ENCODE measurements around the gene PWWP2B. TPM values are rescaled to one million over a fixed set of nuclear protein-coding genes. Genes with fewer than 3 reads are reported as not detected.

Gene PWWP2B
- polyA plus RNA-seq, 6 donors from 2014 or later = 3.3 to 10.3 (median 6.2) TPM

- Mint-ChIP-seq H3K36me3 (no peaks in the 10 kb centered on the region), H3K27ac (no peak overlapping the region), H3K4me3 (no peak overlapping the region), H3K27me3 (no peaks in the 10 kb centered on the region), H3K4me1 (peaks cover 8 to 21% (median 17%) of the 10 kb centered on the region in 3 donors), H3K9me3 (no peaks in the 10 kb centered on the region)
- no peak for ATAC-seq (ENCODE audit: low read depth in 2 of 2)
- DNase-seq = no peak
Observed at GRCh38 chr10:132436861-132437410, 39.9 kb downstream of the PWWP2B start.

- Mint-ChIP-seq H3K27me3 (no peaks in the 10 kb centered on the region), H3K4me1 (peaks cover 11 to 25% (median 21%) of the 10 kb centered on the region in 3 donors), H3K9me3 (no peaks in the 10 kb centered on the region), H3K27ac (peak overlapping the region in 3 of 6 donors; percentile 51 to 83 (median 81)), H3K4me3 (peak overlapping the region in 2 of 8 donors; percentile 40 to 69), H3K36me3 (no peaks in the 10 kb centered on the region)
- ATAC-seq (ENCODE audit: low read depth in 2 of 2) (no peak), DNase-seq (no peak)
Observed at GRCh38 chr10:132437541-132437950, 40.5 kb downstream of the PWWP2B start.

- H3K27ac Mint-ChIP-seq = peak overlapping the region in 3 of 6 donors; percentile 56 to 83 (median 64)
- peaks cover 15 to 25% (median 21%) of the 10 kb centered on the region in 3 donors for H3K4me1 Mint-ChIP-seq
- no peaks in the 10 kb centered on the region for H3K27me3 Mint-ChIP-seq
- DNase-seq (no peak), ATAC-seq (ENCODE audit: low read depth in 2 of 2) (peak; percentile 33 to 43)
- H3K36me3 Mint-ChIP-seq = no peaks in the 10 kb centered on the region
- no peaks in the 10 kb centered on the region for H3K9me3 Mint-ChIP-seq
- peak overlapping the region in 2 of 8 donors; percentile 40 to 69 for H3K4me3 Mint-ChIP-seq
Observed at GRCh38 chr10:132438091-132439024, 41.4 kb downstream of the PWWP2B start.

DNA sequence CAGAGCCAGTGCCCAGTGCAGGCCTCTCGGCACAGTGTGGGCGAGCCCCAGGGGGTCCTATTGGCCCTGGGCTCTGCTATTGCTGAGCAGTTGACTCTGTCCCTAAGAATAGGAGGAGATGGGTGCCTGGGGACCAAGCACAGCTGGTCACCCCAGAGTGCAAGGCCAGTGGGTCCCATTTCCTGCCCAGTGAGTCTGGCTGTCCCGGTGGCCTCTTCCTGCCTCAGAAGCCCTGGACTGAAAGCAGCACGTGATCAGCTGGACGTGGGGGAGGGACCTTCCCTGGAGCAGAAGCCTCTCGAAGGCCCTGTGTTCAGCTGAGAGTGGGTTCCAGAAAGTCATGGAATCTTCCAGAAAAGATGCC is 42.0 kb downstream of the PWWP2B start:
- Mint-ChIP-seq H3K9me3 (no peaks in the 10 kb centered on the region), H3K27me3 (no peaks in the 10 kb centered on the region), H3K36me3 (no peaks in the 10 kb centered on the region), H3K4me3 (no peak overlapping the region), H3K27ac (no peak overlapping the region), H3K4me1 (peaks cover 18 to 25% (median 21%) of the 10 kb centered on the region in 3 donors)
- no peak for DNase-seq
- no peak for ATAC-seq (ENCODE audit: low read depth in 2 of 2)

DNA sequence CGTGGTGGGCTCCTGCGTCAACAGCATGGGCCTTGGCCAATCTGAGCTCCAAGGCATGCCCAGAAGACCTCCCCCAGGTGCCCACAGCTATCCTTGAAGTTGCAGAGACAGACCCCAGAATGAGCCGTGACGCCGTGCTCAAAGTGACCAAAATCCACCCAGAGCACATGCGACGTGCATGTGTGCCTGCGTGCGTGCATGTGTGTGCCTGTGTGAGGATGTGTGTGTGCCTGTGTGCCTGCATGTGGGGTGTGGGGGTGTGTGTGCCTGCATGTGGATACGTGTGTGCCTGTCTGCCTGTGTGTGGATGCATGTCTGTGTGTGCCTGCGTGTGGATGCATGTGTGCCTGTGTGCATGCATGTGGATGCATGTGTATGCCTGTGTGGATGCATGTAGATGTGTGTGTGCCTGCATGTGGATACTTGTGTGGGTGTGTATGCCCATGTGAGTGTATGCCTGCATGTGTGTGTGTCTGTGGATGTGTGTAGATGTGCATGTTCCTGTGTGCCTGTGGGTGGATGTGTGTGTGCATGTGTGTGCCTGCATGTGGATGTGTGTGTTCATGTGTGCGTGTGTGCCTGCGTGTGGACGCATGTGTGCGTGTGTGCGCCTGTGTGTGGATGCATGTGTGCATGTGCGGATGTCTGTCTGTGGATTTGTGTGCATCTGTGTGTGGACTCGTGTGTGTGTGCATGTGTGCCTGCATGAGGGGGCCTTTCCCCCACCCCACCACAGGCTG is 42.6 kb downstream of the PWWP2B start:
- no peak for DNase-seq
- no peaks in the 10 kb centered on the region for H3K36me3 Mint-ChIP-seq
- peak overlapping the region in 1 of 6 donors; percentile 84 for H3K27ac Mint-ChIP-seq
- H3K4me3 Mint-ChIP-seq = peak overlapping the region in 1 of 8 donors; percentile 1
- H3K4me1 Mint-ChIP-seq = peaks cover 18 to 31% (median 24%) of the 10 kb centered on the region in 3 donors
- no peaks in the 10 kb centered on the region for H3K9me3 Mint-ChIP-seq
- H3K27me3 Mint-ChIP-seq = no peaks in the 10 kb centered on the region
- ATAC-seq (ENCODE audit: low read depth in 2 of 2) = no peak

DNA sequence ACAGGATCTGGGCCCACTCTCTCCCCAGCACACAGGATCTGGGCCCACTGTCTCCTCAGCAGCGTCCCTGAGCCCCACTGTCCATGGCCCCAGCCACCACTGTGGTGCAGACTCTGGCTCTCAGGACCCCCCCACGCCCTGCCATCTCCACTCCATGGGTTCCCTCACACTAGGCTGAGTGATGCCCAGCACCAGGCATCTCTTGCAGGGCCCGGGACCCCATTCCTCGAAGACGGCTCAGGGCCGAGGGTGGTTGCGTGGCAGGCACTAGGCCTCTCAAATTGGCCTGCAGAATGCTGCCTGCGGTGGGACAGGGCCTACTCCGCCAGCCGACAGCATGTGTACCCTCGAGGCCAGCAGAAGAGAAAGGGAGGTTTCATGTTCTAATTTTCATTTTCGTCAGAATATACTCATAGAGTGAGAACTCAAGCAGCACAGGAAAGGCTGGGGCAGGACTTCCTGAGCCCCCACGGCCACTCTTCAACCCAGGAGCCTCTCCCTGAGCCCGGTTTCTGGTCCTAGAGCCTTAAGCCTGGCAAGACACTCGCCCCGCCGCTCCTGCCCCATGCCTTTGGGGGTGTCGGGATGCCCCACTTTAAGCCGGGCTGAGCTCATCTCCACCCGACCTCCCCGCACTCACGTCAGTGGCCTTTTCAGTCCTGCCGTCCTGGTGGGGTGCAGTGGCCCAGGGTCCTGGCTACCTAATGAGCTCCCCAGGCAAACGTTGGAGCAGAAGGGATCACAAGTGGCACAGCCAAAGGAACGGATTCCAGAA is 44.0 kb downstream of the PWWP2B start:
- H3K27ac Mint-ChIP-seq = peak overlapping the region in 2 of 6 donors; percentile 52 to 55
- no peaks in the 10 kb centered on the region for H3K9me3 Mint-ChIP-seq
- peaks cover 24 to 40% (median 31%) of the 10 kb centered on the region in 3 donors for H3K4me1 Mint-ChIP-seq
- H3K27me3 Mint-ChIP-seq = no peaks in the 10 kb centered on the region
- no peak for ATAC-seq (ENCODE audit: low read depth in 2 of 2)
- no peak for DNase-seq
- H3K36me3 Mint-ChIP-seq = no peaks in the 10 kb centered on the region
- peak overlapping the region in 1 of 8 donors; percentile 60 for H3K4me3 Mint-ChIP-seq

DNA sequence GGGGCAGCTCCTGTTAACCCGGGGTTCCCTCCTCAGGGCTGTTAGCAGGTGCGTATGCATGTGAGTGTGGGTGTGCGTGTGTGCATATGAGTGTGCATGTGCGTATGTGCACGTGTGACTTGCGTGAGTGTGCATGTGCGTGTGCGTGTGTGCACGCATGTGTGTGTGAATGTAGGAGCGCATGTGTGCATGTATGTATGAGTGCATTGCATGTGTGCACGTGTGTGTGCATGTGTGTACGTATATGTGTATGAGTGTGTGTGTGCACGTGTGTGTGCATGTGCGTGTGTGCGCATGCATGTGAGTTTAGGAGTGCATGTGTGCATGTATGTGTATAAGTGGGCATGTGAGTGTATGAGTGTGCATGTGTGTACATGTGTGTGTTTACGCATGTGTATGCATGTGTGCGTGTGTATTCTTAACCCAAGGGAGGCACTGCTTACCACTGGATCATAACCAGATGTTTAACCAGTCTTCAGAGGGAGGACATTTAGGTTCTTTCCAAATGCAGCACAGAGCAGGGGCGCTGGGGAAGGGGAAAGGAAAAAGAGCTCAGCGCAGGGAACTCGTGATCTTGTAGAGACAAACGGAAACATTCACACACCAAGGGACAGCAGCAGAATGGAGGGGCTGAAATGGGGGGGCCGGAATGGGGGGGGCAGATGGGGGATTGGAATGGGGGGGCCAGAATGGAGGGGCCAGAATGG is 45.0 kb downstream of the PWWP2B start:
- peak overlapping the region in 4 of 6 donors; percentile 48 to 85 (median 60) for H3K27ac Mint-ChIP-seq
- ATAC-seq (ENCODE audit: low read depth in 2 of 2) (no peak), DNase-seq (no peak)
- no peaks in the 10 kb centered on the region for H3K36me3 Mint-ChIP-seq
- peaks cover 31 to 49% (median 38%) of the 10 kb centered on the region in 3 donors for H3K4me1 Mint-ChIP-seq
- H3K27me3 Mint-ChIP-seq = no peaks in the 10 kb centered on the region
- H3K4me3 Mint-ChIP-seq = peak overlapping the region in 4 of 8 donors; percentile 29 to 71 (median 48)
- no peaks in the 10 kb centered on the region for H3K9me3 Mint-ChIP-seq

GRCh38 chr10:132442636-132443035 is 45.6 kb downstream of the PWWP2B start:
- Mint-ChIP-seq H3K27ac (peak overlapping the region in 1 of 6 donors; percentile 85), H3K27me3 (no peaks in the 10 kb centered on the region), H3K4me1 (peaks cover 36 to 55% (median 42%) of the 10 kb centered on the region in 3 donors), H3K36me3 (no peaks in the 10 kb centered on the region), H3K4me3 (no peak overlapping the region), H3K9me3 (no peaks in the 10 kb centered on the region)
- ATAC-seq (ENCODE audit: low read depth in 2 of 2) (no peak), DNase-seq (no peak)

GRCh38 chr10:132443605-132443982 is 46.6 kb downstream of the PWWP2B start:
- Mint-ChIP-seq H3K4me1 (peaks cover 40 to 52% (median 41%) of the 10 kb centered on the region in 3 donors), H3K36me3 (no peaks in the 10 kb centered on the region)

DNA sequence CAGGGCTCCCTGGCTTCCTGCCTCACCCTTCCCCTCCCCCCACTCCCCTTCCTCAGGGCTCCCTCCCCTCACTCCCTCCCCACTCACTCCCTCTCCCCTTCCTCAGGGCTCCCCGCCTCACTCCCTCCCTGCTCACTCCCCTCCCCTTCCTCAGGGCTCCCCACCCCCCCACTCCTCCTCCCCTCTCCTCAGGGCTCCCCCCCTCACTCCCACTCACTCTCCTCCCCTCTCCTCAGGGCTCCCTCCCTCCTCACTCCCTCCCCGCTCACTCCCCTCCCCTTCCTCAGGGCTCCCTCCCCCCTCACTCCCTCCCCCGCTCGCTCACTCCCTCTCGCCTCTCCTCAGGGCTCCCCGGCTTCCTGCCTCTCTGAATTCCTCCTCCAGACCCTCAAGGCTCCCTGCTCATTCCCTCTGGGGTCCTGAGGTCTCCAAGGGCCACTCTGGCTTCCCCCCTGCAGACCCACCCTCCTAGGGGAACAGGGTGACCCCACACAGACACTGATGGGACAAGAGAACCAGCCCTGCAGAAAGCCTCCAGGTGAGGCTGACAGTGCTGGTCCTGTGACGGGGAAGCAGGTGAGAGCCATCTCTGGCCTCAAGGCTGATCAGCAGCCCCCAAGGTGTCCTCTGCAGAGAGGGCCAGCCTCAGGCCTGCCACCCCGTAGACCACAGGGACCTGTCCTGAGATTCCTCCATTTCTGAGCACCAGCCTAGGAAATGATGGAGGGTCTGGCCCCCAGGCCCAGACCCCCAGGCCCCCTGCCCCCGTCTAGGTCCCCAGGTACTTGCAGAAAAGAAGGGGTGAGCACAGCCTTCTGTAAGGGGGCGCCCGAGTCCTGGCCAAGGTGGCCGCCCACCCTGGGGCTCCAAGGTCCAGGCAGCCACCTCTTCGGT is 47.2 kb downstream of the PWWP2B start:
- peaks cover 37 to 48% (median 41%) of the 10 kb centered on the region in 3 donors for H3K4me1 Mint-ChIP-seq
- H3K36me3 Mint-ChIP-seq = no peaks in the 10 kb centered on the region
- H3K9me3 Mint-ChIP-seq = no peaks in the 10 kb centered on the region
- H3K4me3 Mint-ChIP-seq = peak overlapping the region in 3 of 8 donors; percentile 57 to 59 (median 59)
- H3K27ac Mint-ChIP-seq = peak overlapping the region; percentile 49 to 99 (median 82)
- ATAC-seq (ENCODE audit: low read depth in 2 of 2) = no peak
- DNase-seq = no peak
- H3K27me3 Mint-ChIP-seq = no peaks in the 10 kb centered on the region

More at GRCh38 chr10:132443605-132443982, 46.6 kb downstream of the PWWP2B start:
- DNase-seq (peak; percentile 82), ATAC-seq (ENCODE audit: low read depth in 2 of 2) (peak; percentile 63 to 73)
- Mint-ChIP-seq H3K9me3 (no peaks in the 10 kb centered on the region), H3K4me3 (peak overlapping the region in 5 of 8 donors; percentile 12 to 71 (median 57)), H3K27me3 (no peaks in the 10 kb centered on the region), H3K27ac (peak overlapping the region in 5 of 6 donors; percentile 9 to 98 (median 66))

- peaks cover 33 to 43% (median 41%) of the 10 kb centered on the region in 3 donors for H3K4me1 Mint-ChIP-seq
- no peaks in the 10 kb centered on the region for H3K36me3 Mint-ChIP-seq
- H3K9me3 Mint-ChIP-seq = no peaks in the 10 kb centered on the region
- no peak for ATAC-seq (ENCODE audit: low read depth in 2 of 2)
- DNase-seq = no peak
- H3K27ac Mint-ChIP-seq = peak overlapping the region; percentile 22 to 98 (median 86)
- no peaks in the 10 kb centered on the region for H3K27me3 Mint-ChIP-seq
- peak overlapping the region in 2 of 8 donors; percentile 50 to 51 for H3K4me3 Mint-ChIP-seq
Observed at GRCh38 chr10:132444877-132445351, 47.9 kb downstream of the PWWP2B start.
